Fibroblast of the aortic adventitia (primary cell): ENCODE results near the gene SNX19. TPM values are rescaled to one million over a fixed set of nuclear protein-coding genes. Genes with fewer than 3 reads are reported as not detected.
"Not testable (repeated sequence)": the region's sequence is repeated elsewhere in the genome, so short reads cannot be mapped to it uniquely, and the experiment has no call there.

ENCODE experiments used
- DNase-seq: peaks from one replicate; pipeline ENCODE4 v3.0.0-alpha.2; 2010; ENCODE audit warnings: low read depth
- H3K4me3 ChIP-seq: 2 replicates; pipeline ENCODE4 v1.5.1; 2011; ENCODE audit warnings: low read depth, mild to moderate bottlenecking, control low read depth, low read length, moderate library complexity
- CTCF ChIP-seq: IDR thresholded peaks from 2 replicates; pipeline ENCODE4 v1.5.1; 2011; ENCODE audit warnings: mild to moderate bottlenecking, low read length, control low read depth, inconsistent platforms; ENCODE audit not compliant: insufficient read depth
- total RNA-seq: library from RNA; depleted of rRNA; stranded (reverse); fragments of >200 nt; gene quantifications from 2 replicates; pipeline ENCODE4 v1.2.3, GENCODE V29; 2012; ENCODE audit warnings: low replicate concordance

The SNX19 gene
- total RNA-seq, 1 donor, result 133 TPM

DNA sequence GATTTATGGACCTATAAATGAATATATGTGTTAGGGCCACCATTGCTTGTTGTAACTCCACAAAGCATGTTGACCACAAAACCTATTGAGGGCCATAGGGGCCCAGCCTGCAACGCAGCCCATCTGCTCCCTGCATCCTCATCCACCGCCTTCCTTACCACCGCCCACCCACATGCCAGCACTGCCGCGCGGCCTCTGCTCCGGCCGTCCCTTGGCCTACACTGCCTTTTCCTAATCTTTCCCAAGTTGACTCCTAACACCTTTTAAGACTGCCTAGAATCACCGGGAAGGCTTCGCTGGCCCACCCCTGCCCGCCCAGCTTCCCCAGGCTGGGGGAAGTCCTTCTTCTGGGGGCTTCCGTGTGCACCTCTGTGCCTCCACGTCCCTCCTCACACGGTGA, 55.0 kb downstream of the SNX19 start:
- no peak for DNase-seq
- TF ChIP-seq CTCF, result no peak

DNA sequence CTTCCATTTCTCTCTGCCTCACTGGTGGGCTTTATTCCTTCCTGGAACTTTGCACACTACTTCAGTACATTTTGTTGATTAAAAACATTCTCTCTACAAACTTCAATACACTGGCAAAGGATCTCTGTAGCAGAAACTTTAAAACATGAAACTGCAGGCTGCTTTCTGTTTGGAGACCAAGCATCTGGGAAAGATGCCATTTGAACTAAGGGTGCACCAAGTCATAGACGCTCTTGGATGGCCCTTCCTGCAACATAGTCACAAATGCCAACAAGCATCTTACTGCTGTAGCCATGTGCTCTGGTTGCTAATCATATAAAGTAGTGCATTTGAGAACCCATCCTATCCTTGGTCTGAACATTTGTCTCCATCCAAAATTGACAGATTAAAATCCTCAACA, 56.4 kb downstream of the SNX19 start:
- TF ChIP-seq CTCF, result no peak
- H3K4me3 ChIP-seq, result no peak overlapping the region
- DNase-seq, result peak; percentile 57

More for the DNA sequence above, 55.0 kb downstream of the SNX19 start:
- no peak overlapping the region for H3K4me3 ChIP-seq

DNA sequence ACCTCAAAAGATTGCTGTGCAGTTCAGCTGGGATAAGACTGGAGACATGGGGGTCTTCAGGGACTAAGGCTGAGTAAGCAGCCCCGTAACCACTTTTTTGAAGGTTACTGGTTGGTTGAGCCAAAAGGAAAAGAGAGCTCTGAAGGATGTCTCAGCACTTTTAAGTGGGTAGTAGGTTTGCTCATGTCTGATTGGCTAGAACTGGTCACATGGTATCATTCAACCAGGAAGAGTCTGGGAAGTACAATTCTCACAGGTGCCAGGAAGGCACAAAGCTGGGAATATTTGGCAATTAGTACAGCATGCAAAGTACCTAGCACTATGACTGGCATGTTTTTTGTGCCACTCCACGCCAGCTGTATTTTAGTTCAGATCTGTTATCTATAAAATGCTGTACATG, 58.1 kb downstream of the SNX19 start:
- no peak for DNase-seq
- no peak overlapping the region for H3K4me3 ChIP-seq
- TF ChIP-seq CTCF, result no peak

DNA sequence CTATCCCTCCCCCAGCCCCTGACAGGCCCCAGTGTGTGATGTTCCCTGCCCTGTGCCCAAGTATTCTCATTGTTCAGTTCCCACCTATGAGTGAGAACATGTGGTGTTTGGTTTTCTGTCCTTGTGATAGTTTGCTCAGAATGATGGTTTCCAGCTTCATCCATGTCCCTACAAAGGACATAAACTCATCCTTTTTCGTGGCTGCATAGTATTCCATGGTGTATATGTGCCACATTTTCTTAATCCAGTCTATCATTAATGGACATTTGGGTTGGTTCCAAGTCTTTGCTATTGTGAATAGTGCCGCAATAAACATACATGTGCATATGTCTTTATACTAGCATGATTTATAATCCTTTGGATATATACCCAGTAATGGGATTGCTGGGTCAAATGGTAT, 60.6 kb downstream of the SNX19 start:
- not testable (repeated sequence) for H3K4me3 ChIP-seq, DNase-seq

GRCh38 chr11:130854483-130854882, 61.8 kb downstream of the SNX19 start:
- H3K4me3 ChIP-seq, result no peak overlapping the region
- no peak for TF ChIP-seq CTCF
- DNase-seq, result no peak

DNA sequence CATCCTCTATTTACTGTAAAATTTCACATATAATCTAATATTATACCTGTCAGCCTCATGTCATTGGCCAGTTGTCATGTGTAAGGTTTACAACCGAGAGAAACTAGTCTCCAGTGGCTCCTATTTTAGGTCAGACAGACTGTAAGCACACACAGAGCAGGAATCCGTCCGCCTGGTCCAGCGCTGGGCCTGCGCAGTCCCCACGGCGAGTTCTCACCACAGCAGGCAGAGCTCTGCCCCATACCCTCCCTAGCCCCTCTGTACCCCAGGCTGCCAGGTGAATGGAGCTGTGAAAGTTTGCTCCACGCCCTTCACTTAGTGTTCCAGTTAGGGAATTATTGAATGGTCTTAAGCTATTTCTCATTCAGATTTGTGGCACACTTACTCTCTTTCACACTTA, 63.7 kb downstream of the SNX19 start:
- DNase-seq, result no peak
- no peak overlapping the region for H3K4me3 ChIP-seq
- no peak for TF ChIP-seq CTCF

DNA sequence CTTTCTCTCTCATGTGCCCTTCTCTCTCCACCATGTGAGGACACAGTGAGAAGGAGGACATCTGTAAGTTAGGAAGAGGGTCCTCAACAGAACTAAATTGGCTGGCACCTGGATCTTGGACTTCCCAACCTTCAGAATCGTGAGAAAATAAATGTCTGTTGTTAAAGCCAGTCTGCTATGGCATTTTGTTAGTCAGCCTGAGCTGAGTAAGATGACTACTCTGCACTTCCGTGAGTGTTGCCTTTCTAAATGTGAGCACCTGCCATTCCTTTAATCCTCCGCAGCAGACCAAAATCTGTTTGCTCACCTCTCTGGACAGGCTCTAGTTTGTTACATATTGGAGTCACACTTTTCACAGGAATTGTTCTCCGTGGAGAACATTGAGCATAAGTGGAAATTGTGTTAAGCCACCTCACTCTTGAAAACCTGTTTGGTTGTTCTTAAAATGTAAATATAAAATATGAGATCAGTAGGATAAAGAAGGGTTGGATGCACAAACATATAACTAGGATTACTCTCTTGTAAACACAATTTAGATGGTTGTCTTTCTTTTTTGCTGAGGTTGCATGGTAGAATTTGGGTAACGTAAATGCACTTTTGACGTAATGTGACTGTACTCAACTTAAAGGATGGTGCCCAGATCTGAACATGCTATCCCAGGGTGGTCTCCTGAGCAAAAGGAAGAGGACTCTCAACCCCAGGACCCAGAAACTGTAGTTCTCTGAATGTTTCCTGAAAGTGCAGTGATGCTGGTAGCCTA, 65.9 kb downstream of the SNX19 start:
- no peak for DNase-seq
- H3K4me3 ChIP-seq, result no peak overlapping the region
- no peak for TF ChIP-seq CTCF
